Kidney (tissue), 14 donors: ENCODE results near the gene METTL5. TPM values are rescaled to one million over a fixed set of nuclear protein-coding genes. Genes with fewer than 3 reads are reported as not detected.

Experiments used
- DNase-seq, 5 donors: peaks; one replicate each; pipeline ENCODE4 v3.0.0-alpha.2; 2013 to 2020
- FAIRE-seq: peaks from 2 replicates; lab custom pipeline; 2012; peaks lifted over from hg19 to GRCh38; lab: Jason Lieb, UNC
- H3K27ac ChIP-seq, 2 donors: one replicate each; pipeline ENCODE4 v1.7.0; 2013; ENCODE audit warnings: low read depth in 2 of 2, low read length in 2 of 2, inconsistent platforms in 1 of 2
- H3K27me3 ChIP-seq: one replicate; pipeline ENCODE4 v1.7.1; 2013; ENCODE audit warnings: low read length, inconsistent platforms; ENCODE audit not compliant: control insufficient read depth, insufficient read depth
- H3K36me3 ChIP-seq, 3 donors: one replicate each; pipeline versions ENCODE4 v1.7.0 to v1.7.1; 2013; ENCODE audit warnings: low read length in 3 of 3, control low read depth in 1 of 3, inconsistent platforms in 1 of 3; ENCODE audit not compliant: insufficient read depth in 3 of 3, control insufficient read depth in 2 of 3
- H3K4me1 ChIP-seq, 3 donors: one replicate each; pipeline versions ENCODE4 v1.7.0 to v1.7.1; 2013; ENCODE audit warnings: low read length in 3 of 3, inconsistent platforms in 1 of 3, low read depth in 1 of 3; ENCODE audit not compliant: control insufficient read depth in 2 of 3, insufficient read depth in 2 of 3
- H3K4me3 ChIP-seq, 3 donors: one replicate each; pipeline versions ENCODE4 v1.7.0 to v1.8.1; 2013; ENCODE audit warnings: low read length in 3 of 3, control low read depth in 1 of 3, inconsistent platforms in 1 of 3
- H3K9ac ChIP-seq, 3 donors: one replicate each; pipeline versions ENCODE4 v1.7.0 to v1.7.1; 2013; ENCODE audit warnings: low read length in 3 of 3, control low read depth in 1 of 3, inconsistent platforms in 1 of 3
- H3K9me3 ChIP-seq, 3 donors: one replicate each; pipeline versions ENCODE4 v1.7.0 to v1.7.1; 2013; ENCODE audit warnings: low read length in 3 of 3, control low read depth in 1 of 3, inconsistent platforms in 1 of 3; ENCODE audit not compliant: control insufficient read depth in 2 of 3, insufficient read depth in 1 of 3
- intact Hi-C: fragments of 100-400 bp; cut with DNase I; formaldehyde crosslinking; loops from one replicate; pipeline ENCODE4 v1.11.1; 2022
- polyA plus RNA-seq: library from polyadenylated mRNA; stranded (reverse); fragments of 350-450 nt; fragmentation: Illumina TruSeq; extraction: RNeasy Lipid Tissue Mini Kit (QIAGEN cat#74804); gene quantifications from one replicate; pipeline ENCODE4 v1.2.3, GENCODE V29; 2014; ENCODE audit warnings: low read depth, low replicate concordance; ENCODE audit not compliant: insufficient read depth
- total RNA-seq: library from RNA; stranded (reverse); fragmentation: NEBNext Ultra II Directional; extraction: Animal tissue kit (Norgen Biotek cat#: 25700); gene quantifications from one replicate; pipeline ENCODE4 v1.2.1, GENCODE V29; 2021
- TF ChIP-seq, protein P1 (sequence below): IDR thresholded peaks from 3 replicates; pipeline ENCODE4 v1.5.1; 2012; ENCODE audit warnings: mild to moderate bottlenecking, moderate library complexity, borderline replicate concordance; ENCODE audit not compliant: insufficient read depth; ENCODE audit errors: extremely low read depth
- donor health status: control.
- donor health status: control.
- donor health status: control.
- donor health status: control.
- donor health status: control.
- donor health status: DM: yes; HTN: yes; CAD: no.
- donor health status: Normal renal cell carcinoma (clear cell type).

Gene METTL5
- total and polyA plus RNA-seq, 2 donors from 2014 or later, result 43.9 to 68.8 TPM

DNA sequence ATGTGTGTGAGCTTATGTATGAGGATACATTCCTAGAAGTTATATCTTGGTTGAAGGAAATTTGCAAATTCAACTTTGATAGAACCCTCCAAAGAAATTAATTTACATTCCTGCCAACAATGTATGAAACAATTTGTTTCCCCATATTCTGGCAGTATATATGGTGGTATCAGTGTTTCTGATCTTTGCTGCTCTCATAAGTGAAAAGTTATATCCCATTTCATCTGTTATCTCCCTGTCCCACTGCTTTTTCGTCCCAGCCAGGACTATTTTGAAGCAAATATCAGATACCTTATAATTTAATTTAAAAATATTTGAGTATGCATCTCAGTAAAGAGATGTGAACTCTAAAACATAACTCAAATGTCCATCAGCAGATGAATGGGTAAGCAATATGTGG lies 9.7 kb upstream of the METTL5 start:
- Histone ChIP-seq H3K9me3 (no peaks in the 10 kb centered on the region), H3K27me3 (no peaks in the 10 kb centered on the region), H3K36me3 (no peaks in the 10 kb centered on the region), H3K9ac (no peak overlapping the region), H3K4me1 (peaks cover 0 to 13% (median 3%) of the 10 kb centered on the region in 3 donors), H3K27ac (no peak overlapping the region), H3K4me3 (no peak overlapping the region)
- FAIRE-seq (no peak), DNase-seq (no peak)
- intact Hi-C loops, result no loop called here
- TF ChIP-seq, protein P1, sequence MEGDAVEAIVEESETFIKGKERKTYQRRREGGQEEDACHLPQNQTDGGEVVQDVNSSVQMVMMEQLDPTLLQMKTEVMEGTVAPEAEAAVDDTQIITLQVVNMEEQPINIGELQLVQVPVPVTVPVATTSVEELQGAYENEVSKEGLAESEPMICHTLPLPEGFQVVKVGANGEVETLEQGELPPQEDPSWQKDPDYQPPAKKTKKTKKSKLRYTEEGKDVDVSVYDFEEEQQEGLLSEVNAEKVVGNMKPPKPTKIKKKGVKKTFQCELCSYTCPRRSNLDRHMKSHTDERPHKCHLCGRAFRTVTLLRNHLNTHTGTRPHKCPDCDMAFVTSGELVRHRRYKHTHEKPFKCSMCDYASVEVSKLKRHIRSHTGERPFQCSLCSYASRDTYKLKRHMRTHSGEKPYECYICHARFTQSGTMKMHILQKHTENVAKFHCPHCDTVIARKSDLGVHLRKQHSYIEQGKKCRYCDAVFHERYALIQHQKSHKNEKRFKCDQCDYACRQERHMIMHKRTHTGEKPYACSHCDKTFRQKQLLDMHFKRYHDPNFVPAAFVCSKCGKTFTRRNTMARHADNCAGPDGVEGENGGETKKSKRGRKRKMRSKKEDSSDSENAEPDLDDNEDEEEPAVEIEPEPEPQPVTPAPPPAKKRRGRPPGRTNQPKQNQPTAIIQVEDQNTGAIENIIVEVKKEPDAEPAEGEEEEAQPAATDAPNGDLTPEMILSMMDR, result no peak

DNA sequence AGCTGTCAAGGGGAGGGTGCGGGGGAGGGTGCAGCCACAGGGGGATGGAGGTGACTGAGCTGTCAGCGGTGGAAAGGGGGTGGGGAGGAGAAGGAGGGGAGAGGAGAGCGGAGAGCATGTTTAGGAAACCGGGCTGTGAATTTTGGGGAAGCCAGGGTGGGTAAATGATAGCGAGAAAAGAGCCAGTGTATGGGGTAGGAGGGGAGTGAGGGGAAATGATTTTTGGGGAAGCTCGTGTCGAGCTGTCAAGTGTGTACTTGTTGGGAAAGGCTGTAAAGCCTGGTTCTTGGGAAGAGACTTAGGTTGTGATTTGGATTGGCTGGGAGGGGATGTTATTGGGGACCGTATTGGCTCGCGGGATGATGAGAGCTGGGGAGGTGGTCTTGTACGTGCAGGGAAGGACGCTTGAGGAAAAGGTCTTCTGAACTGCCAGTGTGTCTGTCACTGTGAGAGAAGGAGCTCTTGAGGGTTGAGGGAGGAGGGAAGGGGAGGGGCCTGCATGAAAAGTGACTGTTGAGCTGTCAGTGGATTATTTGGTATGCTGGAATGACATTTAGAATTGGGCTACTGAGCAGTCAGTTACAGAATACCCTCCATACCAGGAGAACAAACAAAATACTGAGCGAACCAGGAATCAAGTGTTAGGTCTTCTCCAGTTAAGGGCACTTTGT lies 3.6 kb upstream of the METTL5 start:
- intact Hi-C loops, result no loop called here
- DNase-seq, result peak in 4 of 5 donors; percentile 20 to 59 (median 56)

DNA sequence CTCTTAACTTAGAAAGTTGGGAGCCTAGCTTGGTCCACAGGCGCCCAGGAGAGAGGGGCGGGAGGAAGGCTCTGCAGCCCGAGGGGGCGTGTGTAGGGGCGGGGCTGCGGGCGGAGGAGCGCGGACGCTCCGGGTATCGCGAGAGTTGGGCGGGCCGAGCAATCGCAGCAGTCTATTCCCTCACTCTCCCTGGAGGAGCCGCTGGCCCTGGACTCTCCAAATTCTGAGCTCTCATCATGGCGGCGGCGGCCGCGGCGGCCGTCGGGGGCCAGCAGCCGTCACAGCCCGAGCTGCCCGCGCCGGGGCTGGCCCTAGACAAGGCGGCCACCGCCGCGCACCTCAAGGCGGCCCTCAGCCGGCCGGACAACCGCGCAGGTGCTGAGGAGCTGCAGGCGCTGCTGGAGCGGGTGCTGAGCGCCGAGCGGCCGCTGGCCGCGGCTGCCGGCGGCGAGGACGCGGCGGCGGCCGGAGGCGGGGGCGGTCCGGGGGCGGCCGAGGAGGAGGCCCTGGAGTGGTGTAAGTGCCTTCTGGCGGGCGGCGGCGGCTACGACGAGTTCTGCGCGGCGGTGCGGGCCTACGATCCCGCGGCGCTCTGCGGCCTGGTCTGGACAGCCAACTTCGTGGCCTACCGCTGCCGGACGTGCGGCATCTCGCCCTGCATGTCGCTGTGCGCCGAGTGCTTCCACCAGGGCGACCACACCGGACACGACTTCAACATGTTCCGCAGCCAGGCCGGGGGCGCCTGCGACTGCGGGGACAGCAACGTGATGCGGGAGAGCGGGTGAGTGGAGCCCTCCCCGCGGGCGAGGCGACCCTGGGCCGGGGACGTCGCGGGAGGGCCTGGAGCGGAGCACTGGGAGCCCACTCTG lies 2.8 kb upstream of the METTL5 start, which contains the start of gene UBR3:
Gene UBR3 (plus strand): TSS at position 183 of the 869 bp plus-strand sequence. CDS start 54 bp downstream, at position 237.
- Histone ChIP-seq H3K27ac (peak within 1 kb of the TSS; percentile 74 to 77), H3K9ac (peak within 1 kb of the TSS; percentile 79 to 82 (median 82)), H3K9me3 (no peaks in the 10 kb centered on the region), H3K4me3 (peak within 1 kb of the TSS; percentile 77 to 90 (median 86)), H3K27me3 (no peaks in the 10 kb centered on the region), H3K4me1 (peaks cover 0 to 18% (median 0%) of the 10 kb centered on the region in 3 donors), H3K36me3 (no peaks in the 10 kb centered on the region)
- FAIRE-seq, result no peak
- intact Hi-C loops, result no loop called here
- TF ChIP-seq, protein P1, result peak; percentile 8
- DNase-seq, result peak; percentile 95 to 98 (median 96)

More for the DNA sequence above, 3.6 kb upstream of the METTL5 start:
- peaks cover 0 to 13% (median 0%) of the 10 kb centered on the region in 3 donors for H3K4me1 ChIP-seq
- TF ChIP-seq, protein P1, result no peak
- H3K9me3 ChIP-seq, result no peaks in the 10 kb centered on the region
- H3K27ac ChIP-seq, result peak overlapping the region; percentile 74 to 77
- peak overlapping the region; percentile 79 to 82 (median 82) for H3K9ac ChIP-seq
- H3K27me3 ChIP-seq, result no peaks in the 10 kb centered on the region
- no peak for FAIRE-seq
- peak overlapping the region; percentile 77 to 90 (median 86) for H3K4me3 ChIP-seq
- H3K36me3 ChIP-seq, result no peaks in the 10 kb centered on the region
